Measurements from ENCODE around the gene CCDC89. TPM values are rescaled to one million over a fixed set of nuclear protein-coding genes. Genes with fewer than 3 reads are reported as not detected.
A peak's percentile ranks its signal among the peaks of the same experiment; 100 is the strongest.

The CCDC89 gene
- total RNA-seq, 2 experiments from 2014 or later, result not detected

- CTCF ChIA-PET, result no interaction called here
- intact Hi-C loops (cut with DNase I, micrococcal nuclease), result no loop called here
- POLR2A ChIA-PET, result no interaction called here
- peaks cover 3% of the 10 kb centered on the region for H3K4me1 Mint-ChIP-seq
- H3K27me3 Mint-ChIP-seq, result no peaks in the 10 kb centered on the region
- H3K4me3 Mint-ChIP-seq, result no peak overlapping the region
- H3K36me3 Mint-ChIP-seq (ENCODE audit: low read depth), result no peaks in the 10 kb centered on the region
- H3K9me3 Mint-ChIP-seq (ENCODE audit: low read depth), result no peaks in the 10 kb centered on the region
- ATAC-seq (no peak), DNase-seq (no peak)
- no peak overlapping the region for H3K27ac Mint-ChIP-seq
Observed at GRCh38 chr11:85712953-85713352, 27.0 kb upstream of the CCDC89 start.

DNA sequence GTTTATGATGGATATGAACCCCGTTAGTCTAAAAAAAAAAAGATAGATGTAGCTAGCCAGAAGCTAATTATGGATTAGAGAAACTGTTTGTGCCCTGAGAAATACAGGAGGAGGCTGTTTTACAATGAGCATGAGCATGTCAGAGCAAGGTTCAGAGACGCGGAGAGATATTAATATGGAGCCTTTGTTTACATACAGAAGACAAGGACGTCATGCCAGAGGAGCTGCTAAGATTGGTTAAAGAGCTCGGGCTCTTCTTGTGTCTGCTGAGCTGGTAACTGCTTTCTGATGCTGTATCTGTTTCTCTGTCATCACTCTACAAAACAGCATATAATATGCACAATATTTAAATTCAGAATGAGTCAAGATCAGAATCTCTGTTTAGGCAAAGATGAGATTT is 24.9 kb upstream of the CCDC89 start:
- H3K36me3 Mint-ChIP-seq (ENCODE audit: low read depth), result no peaks in the 10 kb centered on the region
- no peaks in the 10 kb centered on the region for H3K9me3 Mint-ChIP-seq (ENCODE audit: low read depth)
- ChIA-PET CTCF (interaction anchor here (0.6 to 0.8 kb wide), 5 partner anchors 10 to 1223 kb away, joined by 3 to 4 read pairs (median 3); no protein-coding TSS in a partner anchor), POLR2A (no interaction called here)
- no peak overlapping the region for H3K27ac Mint-ChIP-seq
- no peaks in the 10 kb centered on the region for H3K4me1 Mint-ChIP-seq
- intact Hi-C loops (cut with DNase I, micrococcal nuclease), result no loop called here
- H3K4me3 Mint-ChIP-seq, result no peak overlapping the region
- H3K27me3 Mint-ChIP-seq, result no peaks in the 10 kb centered on the region
- no peak for ATAC-seq
- no peak for DNase-seq

GRCh38 chr11:85709941-85710702 is 24.1 kb upstream of the CCDC89 start:
- Mint-ChIP-seq H3K36me3 (ENCODE audit: low read depth) (no peaks in the 10 kb centered on the region), H3K4me3 (no peak overlapping the region), H3K4me1 (no peaks in the 10 kb centered on the region), H3K9me3 (ENCODE audit: low read depth) (no peaks in the 10 kb centered on the region), H3K27ac (no peak overlapping the region), H3K27me3 (no peaks in the 10 kb centered on the region)
- ChIA-PET POLR2A (no interaction called here), CTCF (interaction anchor here (0.7 kb wide), 1 partner anchor 12 kb away, joined by 3 read pairs; no protein-coding TSS in a partner anchor)
- ATAC-seq (no peak), DNase-seq (no peak)
- intact Hi-C loops (cut with DNase I, micrococcal nuclease), result no loop called here

GRCh38 chr11:85705800-85706199 is 19.8 kb upstream of the CCDC89 start:
- H3K27ac Mint-ChIP-seq, result no peak overlapping the region
- ChIA-PET CTCF (interaction anchor here (1.1 kb wide), 1 partner anchor 10 kb away, joined by 3 read pairs; no protein-coding TSS in a partner anchor), POLR2A (no interaction called here)
- DNase-seq, result no peak
- no peaks in the 10 kb centered on the region for H3K27me3 Mint-ChIP-seq
- H3K4me1 Mint-ChIP-seq, result peaks cover under 1% of the 10 kb centered on the region
- no peaks in the 10 kb centered on the region for H3K9me3 Mint-ChIP-seq (ENCODE audit: low read depth)
- peaks cover 2% of the 10 kb centered on the region for H3K36me3 Mint-ChIP-seq (ENCODE audit: low read depth)
- intact Hi-C loops (cut with DNase I, micrococcal nuclease), result no loop called here
- no peak for ATAC-seq
- H3K4me3 Mint-ChIP-seq, result no peak overlapping the region

DNA sequence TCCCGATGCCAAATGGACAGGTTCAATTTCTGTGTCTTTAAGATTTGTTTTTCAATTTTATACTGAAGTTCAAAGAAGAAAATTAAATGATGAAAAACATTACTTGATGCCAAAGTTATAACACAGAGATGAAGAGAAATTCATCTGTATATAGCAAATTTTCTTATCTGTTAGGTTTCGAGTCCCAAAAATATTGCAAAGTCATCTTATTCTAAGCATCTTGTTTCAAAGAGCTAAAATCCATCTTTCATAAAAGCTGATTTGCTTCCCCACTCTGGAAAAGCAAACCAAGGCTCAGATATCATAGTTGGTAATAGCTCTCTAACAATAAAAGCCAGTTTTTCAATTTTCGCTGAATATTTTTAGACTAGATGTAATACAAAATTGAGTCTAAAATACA is 19.0 kb upstream of the CCDC89 start:
- Mint-ChIP-seq H3K9me3 (ENCODE audit: low read depth) (no peaks in the 10 kb centered on the region), H3K27me3 (no peaks in the 10 kb centered on the region), H3K36me3 (ENCODE audit: low read depth) (peaks cover 2% of the 10 kb centered on the region), H3K27ac (no peak overlapping the region), H3K4me3 (no peak overlapping the region), H3K4me1 (peaks cover 9% of the 10 kb centered on the region)
- ATAC-seq, result no peak
- ChIA-PET POLR2A (no interaction called here), CTCF (interaction anchor here (1.1 kb wide), 1 partner anchor 10 kb away, joined by 3 read pairs; no protein-coding TSS in a partner anchor)
- intact Hi-C loops (cut with DNase I, micrococcal nuclease), result loop anchor here in 1 of 2 experiments (5.0 kb wide), 1 partner anchor 47 kb away; no protein-coding TSS in a partner anchor
- no peak for DNase-seq

- ATAC-seq, result peak; percentile 49
- DNase-seq, result no peak
- Mint-ChIP-seq H3K27ac (peak overlapping the region; percentile 87), H3K4me1 (peaks cover 33% of the 10 kb centered on the region), H3K9me3 (ENCODE audit: low read depth) (no peaks in the 10 kb centered on the region), H3K36me3 (ENCODE audit: low read depth) (peaks cover 2% of the 10 kb centered on the region), H3K4me3 (peak overlapping the region; percentile 31), H3K27me3 (no peaks in the 10 kb centered on the region)
- intact Hi-C loops (cut with DNase I, micrococcal nuclease), result loop anchor here (1.0 to 5.0 kb wide), 4 partner anchors 35 to 127 kb away; partner anchors contain the start of gene CREBZF (in 1 of the 2)
- CTCF ChIA-PET, result interaction anchor here (1.0 to 1.6 kb wide), 4 partner anchors 8 to 154 kb away, joined by 3 to 6 read pairs (median 3); no protein-coding TSS in a partner anchor
- POLR2A ChIA-PET, result interaction anchor here (0.6 kb wide), 1 partner anchor 545 kb away, joined by 3 read pairs; no protein-coding TSS in a partner anchor
Observed at GRCh38 chr11:85699957-85700741, 14.2 kb upstream of the CCDC89 start.

DNA sequence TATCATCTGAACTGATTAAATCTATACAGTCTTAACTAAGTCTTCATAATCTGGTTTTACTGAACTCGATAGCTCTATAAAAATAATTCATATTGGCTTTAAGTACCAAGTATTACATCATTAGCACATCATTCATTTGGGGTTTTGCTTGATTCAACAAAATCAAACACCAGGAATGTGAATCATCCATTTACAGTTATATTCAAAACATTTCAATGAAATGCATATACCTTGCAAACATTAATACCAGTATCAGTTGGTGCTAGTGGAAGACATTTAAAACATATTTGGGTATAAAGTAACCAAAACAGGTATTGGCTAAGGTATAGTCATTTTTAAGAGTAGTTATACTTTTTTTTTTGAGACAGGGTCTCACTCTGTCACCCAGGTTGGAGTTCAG is 12.2 kb upstream of the CCDC89 start:
- POLR2A ChIA-PET, result no interaction called here
- DNase-seq (no peak), ATAC-seq (peak; percentile 48)
- no peaks in the 10 kb centered on the region for H3K27me3 Mint-ChIP-seq
- H3K9me3 Mint-ChIP-seq (ENCODE audit: low read depth), result no peaks in the 10 kb centered on the region
- CTCF ChIA-PET, result interaction anchor here (0.7 to 6.0 kb wide), 4 partner anchors 12 to 639 kb away, joined by 3 to 22 read pairs (median 3); partner anchors contain the start of gene CCDC83
- H3K4me1 Mint-ChIP-seq, result peaks cover 33% of the 10 kb centered on the region
- H3K27ac Mint-ChIP-seq, result no peak overlapping the region
- peaks cover 1% of the 10 kb centered on the region for H3K36me3 Mint-ChIP-seq (ENCODE audit: low read depth)
- intact Hi-C loops (cut with DNase I, micrococcal nuclease), result loop anchor here (5.0 kb wide), 1 partner anchor 129 kb away; no protein-coding TSS in a partner anchor
- H3K4me3 Mint-ChIP-seq, result no peak overlapping the region

DNA sequence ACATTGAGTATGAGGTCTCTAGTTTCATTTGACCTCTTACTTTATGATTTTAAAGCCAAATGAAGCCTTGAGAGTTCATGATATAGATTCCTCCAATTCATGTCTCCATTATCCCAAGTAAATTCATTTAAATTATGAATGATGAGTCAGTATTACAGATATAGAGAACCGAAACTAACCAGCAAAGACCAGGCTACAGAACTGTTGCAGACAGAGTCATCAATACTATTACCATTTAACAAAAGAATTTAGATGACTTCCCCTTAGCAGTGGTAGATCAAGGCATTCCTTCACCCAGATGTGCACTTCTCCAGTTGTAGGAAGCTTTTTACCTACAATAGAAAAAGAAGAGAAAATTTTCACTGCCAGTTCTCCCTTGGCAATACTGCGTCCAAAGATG is 11.8 kb upstream of the CCDC89 start:
- Mint-ChIP-seq H3K4me1 (peaks cover 33% of the 10 kb centered on the region), H3K36me3 (ENCODE audit: low read depth) (no peaks in the 10 kb centered on the region), H3K27ac (no peak overlapping the region), H3K4me3 (no peak overlapping the region), H3K9me3 (ENCODE audit: low read depth) (no peaks in the 10 kb centered on the region), H3K27me3 (no peaks in the 10 kb centered on the region)
- ATAC-seq (peak; percentile 49), DNase-seq (no peak)
- CTCF ChIA-PET, result interaction anchor here (0.7 to 6.0 kb wide), 3 partner anchors 12 to 157 kb away, joined by 3 to 22 read pairs (median 3); partner anchors contain the start of gene CCDC83
- POLR2A ChIA-PET, result no interaction called here
- intact Hi-C loops (cut with DNase I, micrococcal nuclease), result loop anchor here (5.0 kb wide), 1 partner anchor 130 kb away; no protein-coding TSS in a partner anchor

GRCh38 chr11:85695546-85695945 is 9.6 kb upstream of the CCDC89 start:
- CTCF ChIA-PET, result interaction anchor here (0.6 to 6.0 kb wide), 5 partner anchors 10 to 327 kb away, joined by 3 to 22 read pairs (median 5); no protein-coding TSS in a partner anchor
- no peaks in the 10 kb centered on the region for H3K27me3 Mint-ChIP-seq
- intact Hi-C loops (cut with DNase I, micrococcal nuclease), result loop anchor here (2.0 to 5.0 kb wide), 2 partner anchors 132 to 159 kb away; partner anchors contain the start of gene CCDC83 (in 1 of the 2)
- no peak overlapping the region for H3K4me3 Mint-ChIP-seq
- H3K27ac Mint-ChIP-seq, result no peak overlapping the region
- POLR2A ChIA-PET, result no interaction called here
- no peaks in the 10 kb centered on the region for H3K9me3 Mint-ChIP-seq (ENCODE audit: low read depth)
- no peak for DNase-seq
- no peaks in the 10 kb centered on the region for H3K36me3 Mint-ChIP-seq (ENCODE audit: low read depth)
- no peak for ATAC-seq
- peaks cover 29% of the 10 kb centered on the region for H3K4me1 Mint-ChIP-seq

- POLR2A ChIA-PET, result no interaction called here
- DNase-seq (peak; percentile 16), ATAC-seq (no peak)
- Mint-ChIP-seq H3K4me1 (peaks cover 19% of the 10 kb centered on the region), H3K4me3 (no peak overlapping the region), H3K36me3 (ENCODE audit: low read depth) (no peaks in the 10 kb centered on the region), H3K9me3 (ENCODE audit: low read depth) (no peaks in the 10 kb centered on the region), H3K27ac (no peak overlapping the region), H3K27me3 (no peaks in the 10 kb centered on the region)
- intact Hi-C loops (cut with DNase I, micrococcal nuclease), result loop anchor here (1.0 to 2.0 kb wide), 2 partner anchors 160 kb away; partner anchors contain the start of gene CCDC83 (in 1 of the 2)
- CTCF ChIA-PET, result interaction anchor here (0.6 to 6.0 kb wide), 6 partner anchors 8 to 171 kb away, joined by 3 to 22 read pairs (median 4); no protein-coding TSS in a partner anchor
Observed at GRCh38 chr11:85694385-85694980, 8.5 kb upstream of the CCDC89 start.

All from activated CD4-positive, alpha-beta T cell treated with anti-CD3 and anti-CD28 coated beads for 36 hours (primary cell).